Stomach (tissue), 9 donors: ENCODE measurements around the gene TAF15. TPM values are rescaled to one million over a fixed set of nuclear protein-coding genes. Genes with fewer than 3 reads are reported as not detected.

Source experiments
- DNase-seq, 2 donors: peaks; one replicate each; pipeline versions ENCODE4 v3.0.0 to v3.0.0-alpha.2; 2013 to 2019
- H3K27ac ChIP-seq, 5 donors: fragments of 200-600 bp in 4 of 5; sonication (generic) in 4 of 5; one replicate each; pipeline ENCODE4 v1.5.1; 2013 to 2019; ENCODE audit warnings: mild to moderate bottlenecking in 1 of 5, moderate library complexity in 1 of 5
- H3K27me3 ChIP-seq, 3 donors: fragments of 200-600 bp; sonication (generic); one replicate each; pipeline ENCODE4 v1.5.1; 2017 to 2019; ENCODE audit warnings: mixed run types in 1 of 3
- H3K36me3 ChIP-seq, 4 donors: fragments of 200-600 bp; sonication (generic); 1 replicate in 3 of 4; 2 replicates in 1 of 4; pipeline ENCODE4 v1.5.1; 2016 to 2019
- H3K4me1 ChIP-seq, 4 donors: fragments of 200-600 bp; sonication (generic); one replicate each; pipeline ENCODE4 v1.5.1; 2016 to 2019
- H3K4me3 ChIP-seq, 4 donors: fragments of 200-600 bp; sonication (generic) in 3 of 4; one replicate each; pipeline ENCODE4 v1.5.1; 2016 to 2019; ENCODE audit warnings: mild to moderate bottlenecking in 1 of 4
- H3K9me3 ChIP-seq, 4 donors: fragments of 200-600 bp; sonication (generic); one replicate each; pipeline ENCODE4 v1.5.1; 2016 to 2019
- EP300 ChIP-seq: sonication (generic); formaldehyde crosslinking; IDR thresholded peaks from one replicate; pipeline ENCODE4 v1.6.1; 2017; ENCODE audit warnings: antibody characterized with exemption
- POLR2A ChIP-seq, 4 donors: fragments of 450-650 bp; IDR thresholded peaks; one replicate each; pipeline ENCODE4 v1.6.1; 2016; ENCODE audit warnings: antibody characterized with exemption in 4 of 4, control low read depth in 2 of 4, mild to moderate bottlenecking in 1 of 4, moderate library complexity in 1 of 4
- POLR2AphosphoS5 ChIP-seq, 3 donors: sonication (generic); formaldehyde crosslinking; IDR thresholded peaks; one replicate each; pipeline ENCODE4 v1.6.1; 2016; ENCODE audit warnings: antibody characterized with exemption in 3 of 3
- WGBS, 5 donors: extraction: QIAGEN DNeasy Blood & Tissue Kit in 3 of 5; methylation state at CpG; one replicate each; pipeline versions ENCODE4 v1.1.5 to v1.1.7; 2013 to 2018; 5-methylcytosine and 5-hydroxymethylcytosine counted together
- intact Hi-C: fragments of 100-400 bp; cut with DNase I; formaldehyde crosslinking; loops from one replicate; pipeline ENCODE4 v1.15.1; 2023; ENCODE audit warnings: low total_unique reads
- polyA plus RNA-seq, 3 donors: library from polyadenylated mRNA; stranded (reverse); fragments of 200-250 nt; gene quantifications; one replicate each; pipeline ENCODE4 v1.2.3, GENCODE V29; 2013
- total RNA-seq, 5 donors: library from RNA; depleted of rRNA; stranded (reverse); fragments of >200 nt; gene quantifications; one replicate each; pipeline versions ENCODE4 v1.1.0 to v1.2.3, GENCODE V29; 2014 to 2016
- TF ChIP-seq, protein P1 (sequence below), 7 experiments: fragments of 450-650 bp in 4 of 7; fragments of 200-600 bp in 3 of 7; sonication (generic) in 3 of 7; IDR thresholded peaks; one replicate each; pipeline ENCODE4 v1.5.1; 2016 to 2019; ENCODE audit warnings: antibody characterized with exemption in 7 of 7, control low read depth in 2 of 7, mild to moderate bottlenecking in 1 of 7
- donor health status: healthy with polysubstance abuse.
- donor health status: Bipolar disorder and iron deficiency.
- donor health status: healthy.

The TAF15 gene
- total and polyA plus RNA-seq, 8 donors: 21.1 to 127 (median 78.5) TPM

GRCh38 chr17:35825206-35825605 is 15.9 kb downstream of the TAF15 start:
- Histone ChIP-seq H3K4me1 (peaks cover 0 to 5% (median 0%) of the 10 kb centered on the region in 4 donors), H3K9me3 (no peaks in the 10 kb centered on the region), H3K27ac (no peak overlapping the region), H3K36me3 (peaks cover 30 to 100% (median 97%) of the 10 kb centered on the region in 4 donors), H3K27me3 (no peaks in the 10 kb centered on the region), H3K4me3 (no peak overlapping the region)
- TF ChIP-seq POLR2AphosphoS5 (IDR thresholded peaks at IDR 0.05) (no peak), POLR2A (IDR thresholded peaks at IDR 0.05) (no peak), EP300 (no peak)
- TF ChIP-seq, protein P1, sequence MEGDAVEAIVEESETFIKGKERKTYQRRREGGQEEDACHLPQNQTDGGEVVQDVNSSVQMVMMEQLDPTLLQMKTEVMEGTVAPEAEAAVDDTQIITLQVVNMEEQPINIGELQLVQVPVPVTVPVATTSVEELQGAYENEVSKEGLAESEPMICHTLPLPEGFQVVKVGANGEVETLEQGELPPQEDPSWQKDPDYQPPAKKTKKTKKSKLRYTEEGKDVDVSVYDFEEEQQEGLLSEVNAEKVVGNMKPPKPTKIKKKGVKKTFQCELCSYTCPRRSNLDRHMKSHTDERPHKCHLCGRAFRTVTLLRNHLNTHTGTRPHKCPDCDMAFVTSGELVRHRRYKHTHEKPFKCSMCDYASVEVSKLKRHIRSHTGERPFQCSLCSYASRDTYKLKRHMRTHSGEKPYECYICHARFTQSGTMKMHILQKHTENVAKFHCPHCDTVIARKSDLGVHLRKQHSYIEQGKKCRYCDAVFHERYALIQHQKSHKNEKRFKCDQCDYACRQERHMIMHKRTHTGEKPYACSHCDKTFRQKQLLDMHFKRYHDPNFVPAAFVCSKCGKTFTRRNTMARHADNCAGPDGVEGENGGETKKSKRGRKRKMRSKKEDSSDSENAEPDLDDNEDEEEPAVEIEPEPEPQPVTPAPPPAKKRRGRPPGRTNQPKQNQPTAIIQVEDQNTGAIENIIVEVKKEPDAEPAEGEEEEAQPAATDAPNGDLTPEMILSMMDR (IDR thresholded peaks at IDR 0.05): no peak
- WGBS, 5 donors: 88 to 100% (median 97%) methylated on average over 1 of the region's 1 CpG
- intact Hi-C loops: no loop called here
- DNase-seq: no peak

DNA sequence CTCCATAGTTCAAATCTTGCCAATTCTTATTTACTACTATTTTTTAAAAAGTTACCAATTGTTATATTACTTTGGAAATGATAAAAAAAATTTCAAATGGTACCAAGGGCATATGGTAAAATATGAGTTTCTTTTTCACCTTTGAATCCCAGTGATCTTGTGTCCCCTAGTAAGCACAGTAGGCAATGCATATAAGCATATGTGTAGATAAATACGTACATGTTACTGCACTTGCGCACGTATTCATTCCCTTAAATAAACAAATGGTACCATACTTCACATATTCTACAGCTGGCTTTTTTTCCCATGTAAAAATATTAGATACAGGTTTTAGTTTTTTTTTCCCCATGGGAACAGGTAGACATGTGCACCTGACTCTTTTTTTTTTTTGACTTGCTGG is 31.8 kb downstream of the TAF15 start:
- intact Hi-C loops: no loop called here
- no peak overlapping the region for H3K27ac ChIP-seq
- TF ChIP-seq POLR2A (IDR thresholded peaks at IDR 0.05): no peak
- no peak for TF ChIP-seq EP300
- TF ChIP-seq, protein P1 (IDR thresholded peaks at IDR 0.05): no peak
- TF ChIP-seq POLR2AphosphoS5 (IDR thresholded peaks at IDR 0.05): no peak
- no peak for DNase-seq
- no peaks in the 10 kb centered on the region for H3K9me3 ChIP-seq
- H3K4me1 ChIP-seq: no peaks in the 10 kb centered on the region
- peaks cover 88 to 100% (median 100%) of the 10 kb centered on the region in 4 donors for H3K36me3 ChIP-seq
- no peak overlapping the region for H3K4me3 ChIP-seq
- H3K27me3 ChIP-seq: no peaks in the 10 kb centered on the region
- 64 to 95% (median 90%) methylated on average over 3 of the region's 3 CpGs for WGBS, 5 donors

GRCh38 chr17:35841505-35841904 is 32.2 kb downstream of the TAF15 start:
- TF ChIP-seq, protein P1 (IDR thresholded peaks at IDR 0.05): no peak
- TF ChIP-seq POLR2AphosphoS5 (IDR thresholded peaks at IDR 0.05): no peak
- no peak for TF ChIP-seq EP300
- no peak for TF ChIP-seq POLR2A (IDR thresholded peaks at IDR 0.05)
- Histone ChIP-seq H3K27ac (no peak overlapping the region), H3K9me3 (no peaks in the 10 kb centered on the region), H3K4me1 (no peaks in the 10 kb centered on the region), H3K36me3 (peaks cover 84 to 100% (median 100%) of the 10 kb centered on the region in 4 donors), H3K4me3 (no peak overlapping the region), H3K27me3 (no peaks in the 10 kb centered on the region)
- 76 to 95% (median 90%) methylated on average over 4 of the region's 4 CpGs for WGBS, 5 donors
- DNase-seq: no peak
- intact Hi-C loops: no loop called here

DNA sequence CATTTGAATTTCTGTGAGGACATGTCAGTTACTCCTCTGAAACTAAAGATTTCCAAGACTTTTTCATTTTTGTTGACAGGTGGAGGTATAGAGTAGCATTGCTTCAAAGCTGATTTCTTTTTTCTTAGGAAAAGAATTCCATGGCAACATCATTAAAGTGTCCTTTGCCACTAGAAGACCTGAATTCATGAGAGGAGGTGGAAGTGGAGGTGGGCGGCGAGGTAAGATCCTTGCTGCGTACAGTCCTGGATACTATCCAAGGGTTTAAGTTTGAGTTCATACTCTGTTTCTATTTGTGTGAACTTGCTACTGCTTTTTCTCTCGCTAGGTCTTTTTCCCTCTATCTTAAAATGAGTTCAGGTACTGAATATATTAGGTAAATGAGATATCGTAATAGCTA is 33.0 kb downstream of the TAF15 start:
- no peak for DNase-seq
- Histone ChIP-seq H3K9me3 (no peaks in the 10 kb centered on the region), H3K27me3 (no peaks in the 10 kb centered on the region), H3K27ac (no peak overlapping the region), H3K4me3 (no peak overlapping the region), H3K36me3 (peaks cover 77 to 100% (median 100%) of the 10 kb centered on the region in 4 donors), H3K4me1 (no peaks in the 10 kb centered on the region)
- intact Hi-C loops: no loop called here
- TF ChIP-seq POLR2A (IDR thresholded peaks at IDR 0.05) (no peak), POLR2AphosphoS5 (IDR thresholded peaks at IDR 0.05) (no peak), EP300 (no peak)
- TF ChIP-seq, protein P1 (IDR thresholded peaks at IDR 0.05): no peak
- WGBS, 5 donors: 93 to 99% (median 97%) methylated on average over 5 of the region's 5 CpGs
